SK-N-SH (cell line): Measurements from ENCODE around the gene SMPD2. TPM values are rescaled to one million over a fixed set of nuclear protein-coding genes. Genes with fewer than 3 reads are reported as not detected.
A peak's percentile ranks its signal among the peaks of the same experiment; 100 is the strongest.

Source experiments
- CTCF ChIA-PET: fragments of 300-600, 350-600 bp; formaldehyde crosslinking; extraction: SDS; loops from one replicate; lab custom pipeline; 2021; lab: Yijun Ruan, JAX
- POLR2A ChIA-PET: fragments of 350-600 bp; sonication (Branson Sonifier 250); formaldehyde crosslinking; extraction: SDS; loops from one replicate; lab custom pipeline; 2020; ENCODE audit warnings: antibody characterized with exemption, inconsistent platforms; lab: Yijun Ruan, JAX
- DNase-seq: peaks from one replicate; pipeline ENCODE4 v3.0.0; 2012
- H2AFZ ChIP-seq: fragments of 200-600 bp; sonication (generic); 2 replicates; pipeline ENCODE4 v1.8.1; 2016; ENCODE audit warnings: antibody characterized with exemption, mild to moderate bottlenecking, low read depth
- H3F3A ChIP-seq: fragments of 200-600 bp; sonication (generic); replicated peaks from 2 replicates; pipeline ENCODE3; 2016; ENCODE audit warnings: antibody characterized with exemption, mild to moderate bottlenecking; ENCODE audit not compliant: insufficient read depth
- H3K27ac ChIP-seq, 2 experiments: fragments of 200-500 bp in 1 of 2; fragments of 200-600 bp in 1 of 2; sonication (Bioruptor generic) in 1 of 2; sonication (generic), shearing (Covaris generic) in 1 of 2; 2 replicates each; pipeline versions ENCODE4 v1.5.1 to v1.6.1; 2014 to 2016; ENCODE audit warnings: low read depth in 2 of 2, inconsistent platforms in 1 of 2, low read length in 1 of 2, mild to moderate bottlenecking in 1 of 2, mixed read lengths in 1 of 2
- H3K27me3 ChIP-seq: fragments of 200-600 bp; sonication (generic), shearing (Covaris generic); 2 replicates; pipeline ENCODE4 v1.6.1; 2016; ENCODE audit warnings: mixed run types; ENCODE audit not compliant: insufficient read depth
- H3K36me3 ChIP-seq, 2 experiments: fragments of 200-500 bp in 1 of 2; fragments of 200-600 bp in 1 of 2; sonication (Bioruptor generic) in 1 of 2; sonication (generic) in 1 of 2; replicated peaks in 1 of 2; 2 replicates each; pipeline versions ENCODE3 to v1.5.1; 2014 to 2016; ENCODE audit warnings: low read length in 1 of 2, mild to moderate bottlenecking in 1 of 2; ENCODE audit not compliant: insufficient read depth in 2 of 2, control insufficient read depth in 1 of 2
- H3K4me1 ChIP-seq, 2 experiments: fragments of 200-500 bp in 1 of 2; fragments of 200-600 bp in 1 of 2; sonication (Bioruptor generic) in 1 of 2; sonication (generic), shearing (Covaris generic) in 1 of 2; 2 replicates each; pipeline versions ENCODE4 v1.5.1 to v1.6.1; 2014 to 2016; ENCODE audit warnings: low read depth in 1 of 2, low read length in 1 of 2, mixed run types in 1 of 2; ENCODE audit not compliant: insufficient read depth in 2 of 2, control insufficient read depth in 1 of 2
- H3K4me2 ChIP-seq: fragments of 200-600 bp; sonication (generic), shearing (Covaris generic); 2 replicates; pipeline ENCODE4 v1.6.1; 2017; ENCODE audit warnings: mixed run types
- H3K4me3 ChIP-seq, 2 experiments: fragments of 200-500 bp in 1 of 2; fragments of 200-600 bp in 1 of 2; sonication (Bioruptor generic) in 1 of 2; sonication (generic), shearing (Covaris generic) in 1 of 2; 2 replicates each; pipeline versions ENCODE4 v1.5.1 to v1.8.1; 2014 to 2016; ENCODE audit warnings: low read depth in 2 of 2, inconsistent platforms in 1 of 2, low read length in 1 of 2, mild to moderate bottlenecking in 1 of 2, mixed read lengths in 1 of 2, moderate library complexity in 1 of 2
- H3K79me2 ChIP-seq: fragments of 200-600 bp; sonication (generic); 2 replicates; pipeline ENCODE4 v1.8.1; 2017; ENCODE audit warnings: mild to moderate bottlenecking; ENCODE audit not compliant: insufficient read depth
- H3K9ac ChIP-seq: fragments of 200-600 bp; sonication (generic); 2 replicates; pipeline ENCODE4 v1.6.1; 2017; ENCODE audit warnings: mixed run types
- H3K9me2 ChIP-seq: fragments of 200-600 bp; sonication (generic); 2 replicates; pipeline ENCODE4 v1.6.1; 2017; ENCODE audit warnings: mixed run types
- H3K9me3 ChIP-seq: fragments of 200-600 bp; sonication (generic); 2 replicates; pipeline ENCODE4 v1.6.1; 2017; ENCODE audit warnings: mixed run types, mild to moderate bottlenecking, moderate library complexity
- H4K20me1 ChIP-seq: fragments of 200-600 bp; sonication (generic); 2 replicates; pipeline ENCODE4 v1.6.1; 2017; ENCODE audit warnings: mild to moderate bottlenecking, mixed run types; ENCODE audit not compliant: insufficient read depth
- CTCF ChIP-seq: fragments of 200-600 bp; sonication (generic); IDR thresholded peaks from 2 replicates; pipeline ENCODE4 v1.6.1; 2017; ENCODE audit warnings: antibody characterized with exemption, mild to moderate bottlenecking, moderate library complexity
- GABPA ChIP-seq: IDR thresholded peaks from 2 replicates; pipeline ENCODE4 v1.4.0; 2012; ENCODE audit warnings: low read depth, mild to moderate bottlenecking
- MEF2A ChIP-seq: IDR thresholded peaks from 2 replicates; pipeline ENCODE4 v1.4.0; 2012; ENCODE audit warnings: low read depth, borderline replicate concordance
- NFIC ChIP-seq: IDR thresholded peaks from 2 replicates; pipeline ENCODE4 v1.4.0; 2012; ENCODE audit warnings: borderline replicate concordance
- PBX3 ChIP-seq: IDR thresholded peaks from 2 replicates; pipeline ENCODE4; 2012
- POLR2AphosphoS5 ChIP-seq: IDR thresholded peaks from 2 replicates; pipeline ENCODE4 v1.6.1; 2012; ENCODE audit warnings: low read depth, low read length
- RXRA ChIP-seq: IDR thresholded peaks from 2 replicates; pipeline ENCODE4 v1.4.0; 2012; ENCODE audit warnings: low read depth, mild to moderate bottlenecking, borderline replicate concordance
- SMC3 ChIP-seq: IDR thresholded peaks from 2 replicates; pipeline ENCODE4 v1.6.1; 2012; ENCODE audit warnings: low read depth, low read length, improper control_type of control experiment
- TAF1 ChIP-seq: IDR thresholded peaks from 2 replicates; pipeline ENCODE4 v1.6.1; 2012; ENCODE audit warnings: low read depth, mild to moderate bottlenecking, low read length, moderate library complexity, borderline replicate concordance
- TCF12 ChIP-seq: IDR thresholded peaks from 2 replicates; pipeline ENCODE4 v1.4.0; 2012
- WGBS: methylation state at CpG from one replicate; pipeline ENCODE4 v1.1.6; 2017; ENCODE audit warnings: low lambda C conversion rate; 5-methylcytosine and 5-hydroxymethylcytosine counted together
- polyA plus RNA-seq, 3 experiments: library from polyadenylated mRNA; depleted of rRNA; stranded (reverse); fragments of >200 nt; gene quantifications; 2 replicates each; pipeline ENCODE4 v1.2.3, GENCODE V29; 2012
- TF ChIP-seq, protein P1 (sequence below): IDR thresholded peaks from 2 replicates; pipeline ENCODE4 v1.4.0; 2012; ENCODE audit warnings: low read depth, borderline replicate concordance

SMPD2 gene
- polyA plus RNA-seq, 1 of the 3 experiments (the other 2 are of a cell fraction): 9.7 TPM

DNA sequence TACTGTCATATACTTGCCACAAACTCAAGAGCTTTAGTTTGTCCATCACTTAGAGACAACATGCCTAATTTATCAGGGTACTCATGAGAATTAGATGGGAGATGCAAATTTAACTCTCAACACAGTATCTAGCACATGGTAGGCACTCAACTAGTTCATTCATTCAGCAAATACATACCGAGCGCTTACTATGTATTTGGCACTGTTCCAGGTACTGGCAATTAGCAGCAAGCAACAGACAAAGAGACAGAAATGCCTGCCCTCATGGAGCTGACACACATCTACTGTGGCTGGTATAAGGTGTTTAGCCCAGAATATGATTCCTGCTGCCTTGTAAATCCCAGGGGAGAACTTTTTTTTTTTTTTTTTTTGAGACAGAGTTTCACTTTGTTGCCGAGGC lies 10.3 kb downstream of the SMPD2 start:
- Histone ChIP-seq H3K4me1 (peaks cover 0 to 15% of the 10 kb centered on the region in 2 experiments; a peak in 1 of 4 replicates), H2AFZ (no peak overlapping the region), H4K20me1 (no peaks in the 10 kb centered on the region), H3K27ac (no peak overlapping the region), H3F3A (no peaks in the 10 kb centered on the region), H3K27me3 (no peaks in the 10 kb centered on the region), H3K36me3 (peaks cover 10 to 35% of the 10 kb centered on the region in 2 experiments), H3K9me2 (no peaks in the 10 kb centered on the region), H3K79me2 (peaks cover 21% of the 10 kb centered on the region; the same call in 1 of the 2 replicates), H3K9me3 (no peaks in the 10 kb centered on the region), H3K9ac (no peak overlapping the region), H3K4me2 (no peak overlapping the region), H3K4me3 (no peak overlapping the region)
- WGBS: 94% methylated on average over 3 of the region's 3 CpGs
- ChIA-PET CTCF (interaction anchor here (0.6 to 2.0 kb wide), 2 partner anchors 10 to 919 kb away, joined by 3 to 12 read pairs; partner anchors contain the start of genes PPIL6 and SMPD2), POLR2A (interaction anchor here (1.6 kb wide), 1 partner anchor 9 kb away, joined by 5 read pairs; the partner anchor contains the start of gene SMPD2)
- TF ChIP-seq, protein P1, sequence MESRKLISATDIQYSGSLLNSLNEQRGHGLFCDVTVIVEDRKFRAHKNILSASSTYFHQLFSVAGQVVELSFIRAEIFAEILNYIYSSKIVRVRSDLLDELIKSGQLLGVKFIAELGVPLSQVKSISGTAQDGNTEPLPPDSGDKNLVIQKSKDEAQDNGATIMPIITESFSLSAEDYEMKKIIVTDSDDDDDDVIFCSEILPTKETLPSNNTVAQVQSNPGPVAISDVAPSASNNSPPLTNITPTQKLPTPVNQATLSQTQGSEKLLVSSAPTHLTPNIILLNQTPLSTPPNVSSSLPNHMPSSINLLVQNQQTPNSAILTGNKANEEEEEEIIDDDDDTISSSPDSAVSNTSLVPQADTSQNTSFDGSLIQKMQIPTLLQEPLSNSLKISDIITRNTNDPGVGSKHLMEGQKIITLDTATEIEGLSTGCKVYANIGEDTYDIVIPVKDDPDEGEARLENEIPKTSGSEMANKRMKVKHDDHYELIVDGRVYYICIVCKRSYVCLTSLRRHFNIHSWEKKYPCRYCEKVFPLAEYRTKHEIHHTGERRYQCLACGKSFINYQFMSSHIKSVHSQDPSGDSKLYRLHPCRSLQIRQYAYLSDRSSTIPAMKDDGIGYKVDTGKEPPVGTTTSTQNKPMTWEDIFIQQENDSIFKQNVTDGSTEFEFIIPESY: no peak
- 0 out of 2 replicates have a peak, but pooled peaks have one; percentile 5 for TF ChIP-seq NFIC
- DNase-seq: no peak

- H3K36me3 ChIP-seq: peaks cover 10 to 29% of the 10 kb centered on the region in 2 experiments
- POLR2A ChIA-PET: interaction anchor here (1.6 kb wide), 1 partner anchor 10 kb away, joined by 5 read pairs; the partner anchor contains the start of gene SMPD2
Observed at GRCh38 chr6:109451376-109451775, 10.9 kb downstream of the SMPD2 start.

More at GRCh38 chr6:109451376-109451775, 10.9 kb downstream of the SMPD2 start:
- TF ChIP-seq TAF1 (no peak), MEF2A (no peak), SMC3 (no peak), RXRA (no peak), TCF12 (no peak), POLR2AphosphoS5 (no peak), PBX3 (no peak), GABPA (no peak), CTCF (no peak)
- Histone ChIP-seq H3K9me2 (no peaks in the 10 kb centered on the region), H3K9me3 (no peaks in the 10 kb centered on the region), H2AFZ (no peak overlapping the region), H3F3A (no peaks in the 10 kb centered on the region), H3K9ac (no peak overlapping the region), H3K27ac (no peak overlapping the region), H3K4me3 (no peak overlapping the region), H3K4me1 (peaks cover 0 to 18% of the 10 kb centered on the region in 2 experiments; a peak in 2 of 4 replicates), H3K4me2 (no peak overlapping the region), H4K20me1 (no peaks in the 10 kb centered on the region), H3K79me2 (peaks cover 26% of the 10 kb centered on the region; the same call in 1 of the 2 replicates), H3K27me3 (no peaks in the 10 kb centered on the region)
- 100% methylated on average over 1 of the region's 7 CpGs for WGBS
- CTCF ChIA-PET: interaction anchor here (0.6 to 5.9 kb wide), 3 partner anchors 10 to 918 kb away, joined by 3 to 47 read pairs (median 12); partner anchors contain the start of genes PPIL6 and SMPD2
- DNase-seq: no peak
